ENCODE data around the gene GAS2L2. TPM values are rescaled to one million over a fixed set of nuclear protein-coding genes. Genes with fewer than 3 reads are reported as not detected.

The GAS2L2 gene
- total and polyA plus RNA-seq, 2 donors, result 0.09 TPM; not detected in 1

- Histone ChIP-seq H3K27ac (ENCODE audit: low read depth) (no peak overlapping the region), H3K36me3 (ENCODE audit: insufficient read depth) (no peaks in the 10 kb centered on the region), H3K4me3 (ENCODE audit: low read depth, low read length) (no peak overlapping the region), H3K4me1 (ENCODE audit: insufficient read depth) (no peaks in the 10 kb centered on the region)
- WGBS, result 42% methylated on average over 4 of the region's 4 CpGs
- no peak for DNase-seq (ENCODE audit: extremely low spot score)
Observed at GRCh38 chr17:35748341-35748841, 4.6 kb downstream of the GAS2L2 start.

- Histone ChIP-seq H3K27ac (ENCODE audit: low read depth) (no peak overlapping the region), H3K4me1 (ENCODE audit: insufficient read depth) (no peaks in the 10 kb centered on the region), H3K4me3 (ENCODE audit: low read depth, low read length) (no peak overlapping the region), H3K36me3 (ENCODE audit: insufficient read depth) (no peaks in the 10 kb centered on the region)
- WGBS, result 34% methylated on average over 12 of the region's 12 CpGs
- DNase-seq (ENCODE audit: extremely low spot score), result no peak
Observed at GRCh38 chr17:35747540-35748017, 5.5 kb downstream of the GAS2L2 start.

GRCh38 chr17:35745749-35746320 lies 7.2 kb downstream of the GAS2L2 start:
- Histone ChIP-seq H3K27ac (ENCODE audit: low read depth) (no peak overlapping the region), H3K36me3 (ENCODE audit: insufficient read depth) (no peaks in the 10 kb centered on the region), H3K4me1 (ENCODE audit: insufficient read depth) (no peaks in the 10 kb centered on the region), H3K4me3 (ENCODE audit: low read depth, low read length) (no peak overlapping the region)
- 86% methylated on average over 15 of the region's 15 CpGs for WGBS
- DNase-seq (ENCODE audit: extremely low spot score), result no peak

- Histone ChIP-seq H3K27ac (ENCODE audit: low read depth) (no peak overlapping the region), H3K4me1 (ENCODE audit: insufficient read depth) (no peaks in the 10 kb centered on the region), H3K36me3 (ENCODE audit: insufficient read depth) (no peaks in the 10 kb centered on the region), H3K4me3 (ENCODE audit: low read depth, low read length) (no peak overlapping the region)
- WGBS, result 85% methylated on average over 7 of the region's 7 CpGs
- DNase-seq (ENCODE audit: extremely low spot score), result no peak
Observed at GRCh38 chr17:35745246-35745645, 7.8 kb downstream of the GAS2L2 start.

- Histone ChIP-seq H3K36me3 (ENCODE audit: insufficient read depth) (no peaks in the 10 kb centered on the region), H3K4me1 (ENCODE audit: insufficient read depth) (no peaks in the 10 kb centered on the region), H3K4me3 (ENCODE audit: low read depth, low read length) (no peak overlapping the region), H3K27ac (ENCODE audit: low read depth) (no peak overlapping the region)
- no peak for DNase-seq (ENCODE audit: extremely low spot score)
- 80% methylated on average over 8 of the region's 8 CpGs for WGBS
Observed at GRCh38 chr17:35744830-35745229, 8.2 kb downstream of the GAS2L2 start.

GRCh38 chr17:35743626-35744328 lies 9.3 kb downstream of the GAS2L2 start:
- H3K4me1 ChIP-seq (ENCODE audit: insufficient read depth), result no peaks in the 10 kb centered on the region
- DNase-seq (ENCODE audit: extremely low spot score), result no peak
- no peak overlapping the region for H3K27ac ChIP-seq (ENCODE audit: low read depth)
- no peak overlapping the region for H3K4me3 ChIP-seq (ENCODE audit: low read depth, low read length)
- no peaks in the 10 kb centered on the region for H3K36me3 ChIP-seq (ENCODE audit: insufficient read depth)
- 25% methylated on average over 7 of the region's 7 CpGs for WGBS

GRCh38 chr17:35742896-35743477 lies 10.1 kb downstream of the GAS2L2 start:
- WGBS, result 65% methylated on average over 7 of the region's 7 CpGs
- no peak overlapping the region for H3K27ac ChIP-seq (ENCODE audit: low read depth)
- H3K4me1 ChIP-seq (ENCODE audit: insufficient read depth), result no peaks in the 10 kb centered on the region
- no peak overlapping the region for H3K4me3 ChIP-seq (ENCODE audit: low read depth, low read length)
- DNase-seq (ENCODE audit: extremely low spot score), result no peak
- no peaks in the 10 kb centered on the region for H3K36me3 ChIP-seq (ENCODE audit: insufficient read depth)

- no peak for DNase-seq (ENCODE audit: extremely low spot score)
- no peak overlapping the region for H3K4me3 ChIP-seq (ENCODE audit: low read depth, low read length)
- H3K27ac ChIP-seq (ENCODE audit: low read depth), result no peak overlapping the region
- WGBS, result 71% methylated on average over 7 of the region's 7 CpGs
- no peaks in the 10 kb centered on the region for H3K36me3 ChIP-seq (ENCODE audit: insufficient read depth)
- H3K4me1 ChIP-seq (ENCODE audit: insufficient read depth), result no peaks in the 10 kb centered on the region
Observed at GRCh38 chr17:35742496-35742895, 10.5 kb downstream of the GAS2L2 start.

- no peak for DNase-seq (ENCODE audit: extremely low spot score)
- H3K36me3 ChIP-seq (ENCODE audit: insufficient read depth), result no peaks in the 10 kb centered on the region
- H3K4me3 ChIP-seq (ENCODE audit: low read depth, low read length), result no peak overlapping the region
- H3K4me1 ChIP-seq (ENCODE audit: insufficient read depth), result no peaks in the 10 kb centered on the region
- 17% methylated on average over 73 of the region's 73 CpGs for WGBS
- no peak overlapping the region for H3K27ac ChIP-seq (ENCODE audit: low read depth)
Observed at GRCh38 chr17:35740997-35741931, 11.8 kb downstream of the GAS2L2 start.

GRCh38 chr17:35740216-35740615 lies 12.8 kb downstream of the GAS2L2 start:
- no peak for DNase-seq (ENCODE audit: extremely low spot score)
- Histone ChIP-seq H3K27ac (ENCODE audit: low read depth) (no peak overlapping the region), H3K36me3 (ENCODE audit: insufficient read depth) (no peaks in the 10 kb centered on the region), H3K4me3 (ENCODE audit: low read depth, low read length) (no peak overlapping the region), H3K4me1 (ENCODE audit: insufficient read depth) (no peaks in the 10 kb centered on the region)
- WGBS, result 87% methylated on average over 7 of the region's 7 CpGs

- no peak overlapping the region for H3K27ac ChIP-seq (ENCODE audit: low read depth)
- H3K4me3 ChIP-seq (ENCODE audit: low read depth, low read length), result no peak overlapping the region
- DNase-seq (ENCODE audit: extremely low spot score), result no peak
- no peaks in the 10 kb centered on the region for H3K4me1 ChIP-seq (ENCODE audit: insufficient read depth)
- 79% methylated on average over 5 of the region's 5 CpGs for WGBS
- H3K36me3 ChIP-seq (ENCODE audit: insufficient read depth), result no peaks in the 10 kb centered on the region
Observed at GRCh38 chr17:35738519-35739133, 14.4 kb downstream of the GAS2L2 start.

GRCh38 chr17:35736236-35736635 lies 16.8 kb downstream of the GAS2L2 start:
- 88% methylated on average over 5 of the region's 5 CpGs for WGBS
- H3K36me3 ChIP-seq (ENCODE audit: insufficient read depth), result no peaks in the 10 kb centered on the region
- no peak overlapping the region for H3K4me3 ChIP-seq (ENCODE audit: low read depth, low read length)
- H3K27ac ChIP-seq (ENCODE audit: low read depth), result no peak overlapping the region
- no peak for DNase-seq (ENCODE audit: extremely low spot score)
- no peaks in the 10 kb centered on the region for H3K4me1 ChIP-seq (ENCODE audit: insufficient read depth)

All from urinary bladder (tissue), 4 donors.